Endometrial microvascular endothelial cells (primary cell): Measurements from ENCODE around the gene CNKSR1. TPM values are rescaled to one million over a fixed set of nuclear protein-coding genes. Genes with fewer than 3 reads are reported as not detected.
"Not testable (repeated sequence)": the region's sequence is repeated elsewhere in the genome, so short reads cannot be mapped to it uniquely, and the experiment has no call there.

Experiments used
- in situ Hi-C: cut with HindIII; loops from 2 replicates; pipeline ENCODE4 v1.10.0; 2017; ENCODE audit warnings: low sequenced_read_pairs, low pct_unique_long_range_greater_than_20kb; ENCODE audit errors: inconsistent ontology term
- total RNA-seq: library from RNA; depleted of rRNA; stranded (reverse); fragments of >200 nt; gene quantifications from one replicate; pipeline ENCODE4 v1.2.3, GENCODE V29; 2015; ENCODE audit errors: inconsistent ontology term

Gene CNKSR1
- total RNA-seq, 1 donor from 2014 or later, result not detected

DNA sequence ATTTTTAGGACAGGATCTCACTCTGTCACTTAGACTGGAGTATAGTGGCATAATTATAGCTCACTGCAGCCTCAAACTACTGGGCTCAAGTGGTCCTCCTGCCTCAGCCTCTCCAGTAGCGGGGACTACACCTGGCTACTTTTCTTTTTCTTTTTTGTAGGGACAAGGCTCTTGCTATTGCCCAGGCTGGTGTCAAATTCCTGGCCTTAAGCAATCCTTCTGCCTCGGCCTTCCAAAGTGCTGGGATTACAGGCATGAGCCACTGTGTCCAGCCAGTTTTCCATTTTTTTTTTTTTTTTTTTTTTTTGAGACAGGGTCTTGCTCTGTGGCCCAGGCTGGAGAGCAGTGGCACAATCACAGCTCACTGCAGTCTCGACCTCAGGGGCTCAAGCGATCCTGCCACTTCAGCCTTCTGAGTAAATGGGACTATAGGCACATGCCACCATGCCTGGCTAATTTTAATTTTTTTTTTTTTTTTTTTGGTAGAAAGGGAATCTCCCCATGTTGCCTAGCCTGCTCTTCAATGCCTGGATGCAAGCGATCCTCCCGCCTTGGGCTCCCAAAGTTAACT, 36.1 kb downstream of the CNKSR1 start:
- in situ Hi-C loops, result no loop called here

DNA sequence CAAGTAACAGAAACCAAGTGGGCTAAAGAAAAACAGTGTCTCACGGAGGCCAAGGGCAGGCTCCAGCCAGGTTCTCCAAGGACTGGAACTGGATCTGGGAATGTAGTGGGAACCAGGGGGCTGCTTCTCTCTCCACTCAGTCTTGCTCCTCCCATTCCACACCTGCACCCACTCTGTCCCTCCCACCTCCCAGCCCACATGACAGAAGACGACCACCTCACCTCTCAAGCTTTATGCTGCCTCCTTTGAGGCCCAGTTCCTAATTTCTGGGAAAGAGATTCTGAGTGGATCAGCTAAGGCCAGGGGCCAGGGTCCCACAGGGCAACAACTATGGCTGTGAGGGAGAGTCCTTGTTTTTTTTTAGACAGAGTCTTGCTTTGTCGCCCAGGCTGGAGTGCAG, 38.0 kb downstream of the CNKSR1 start:
- in situ Hi-C loops, result no loop called here

DNA sequence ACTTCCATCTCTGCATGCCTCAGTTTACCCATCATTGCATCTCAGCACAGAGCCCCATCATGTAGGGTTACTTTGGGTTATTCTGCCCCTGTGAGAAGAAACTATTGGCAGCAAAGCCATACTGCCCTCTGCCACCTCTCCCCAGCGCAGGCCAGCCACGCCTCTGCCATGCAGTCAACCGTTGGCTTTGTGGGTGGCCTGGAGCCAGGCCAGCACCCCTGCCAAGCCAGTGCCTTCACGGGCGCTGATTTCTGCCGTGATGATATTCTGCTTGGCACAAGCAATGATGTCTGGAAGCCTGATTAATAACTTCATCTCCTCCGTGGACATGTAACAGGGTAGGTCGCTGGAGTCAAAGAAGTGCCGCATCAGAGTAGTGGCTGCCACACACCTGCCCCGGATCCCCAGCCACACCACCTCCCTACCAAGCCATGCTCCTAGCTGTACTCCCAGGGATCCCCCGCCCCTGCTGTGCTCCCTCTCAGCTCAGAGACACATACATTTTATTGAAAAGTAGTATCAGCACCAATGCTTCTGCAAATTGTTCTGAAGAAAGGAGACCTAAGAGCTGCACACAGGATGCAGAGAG, 41.7 kb downstream of the CNKSR1 start:
- in situ Hi-C loops, result no loop called here

DNA sequence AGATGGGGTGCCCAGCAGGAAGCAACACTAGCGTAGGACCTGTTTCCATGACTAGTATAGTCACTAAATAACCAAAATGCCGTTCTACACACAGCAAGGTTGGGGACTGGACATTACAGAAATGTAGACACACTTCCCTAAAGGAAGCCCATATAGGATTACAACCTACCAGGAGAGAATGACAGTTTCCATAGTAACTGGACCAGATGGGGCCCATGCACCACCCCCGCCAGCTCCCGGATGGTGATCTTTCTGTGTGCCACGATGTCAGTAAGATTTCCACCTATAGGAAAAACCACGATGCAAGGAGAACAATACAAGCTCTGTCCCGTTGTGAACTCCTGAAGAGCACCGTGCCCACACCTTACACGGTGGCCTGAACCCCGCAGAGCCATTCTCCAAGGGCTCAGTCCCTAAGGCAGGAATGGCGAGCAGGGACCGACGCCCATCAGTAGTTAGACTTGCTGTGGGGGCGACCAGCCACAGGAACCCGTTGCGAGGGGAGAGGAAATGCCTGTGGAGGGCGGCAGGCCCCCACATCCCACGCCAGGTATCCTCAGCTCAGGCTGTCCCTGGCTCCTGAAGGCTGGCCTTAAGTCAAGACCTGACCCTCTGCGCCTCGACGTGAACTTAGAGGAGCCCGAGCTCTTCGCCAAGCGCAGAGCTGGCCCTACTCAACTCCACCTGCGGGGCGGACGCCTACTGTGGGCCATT, 43.1 kb downstream of the CNKSR1 start:
- in situ Hi-C loops, result no loop called here

DNA sequence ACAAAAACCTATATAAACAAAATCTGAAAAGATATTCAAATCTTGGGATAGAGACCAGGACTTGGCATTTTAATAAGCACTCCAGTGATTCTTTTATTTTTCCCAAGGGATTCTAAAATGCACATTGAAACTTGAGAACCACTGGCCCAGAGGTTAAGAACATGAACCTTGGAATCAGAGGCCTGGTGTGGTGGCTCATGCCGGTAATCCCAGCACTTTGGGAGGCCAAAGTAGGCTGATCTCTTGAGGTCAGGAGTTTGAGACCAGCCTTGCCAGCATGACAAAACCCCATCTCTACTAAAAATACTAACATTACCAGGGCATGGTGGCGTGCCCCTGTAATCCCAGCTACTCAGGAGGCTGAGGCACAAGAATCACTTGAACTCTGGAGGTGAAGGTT, 43.8 kb downstream of the CNKSR1 start:
- in situ Hi-C loops, result no loop called here

DNA sequence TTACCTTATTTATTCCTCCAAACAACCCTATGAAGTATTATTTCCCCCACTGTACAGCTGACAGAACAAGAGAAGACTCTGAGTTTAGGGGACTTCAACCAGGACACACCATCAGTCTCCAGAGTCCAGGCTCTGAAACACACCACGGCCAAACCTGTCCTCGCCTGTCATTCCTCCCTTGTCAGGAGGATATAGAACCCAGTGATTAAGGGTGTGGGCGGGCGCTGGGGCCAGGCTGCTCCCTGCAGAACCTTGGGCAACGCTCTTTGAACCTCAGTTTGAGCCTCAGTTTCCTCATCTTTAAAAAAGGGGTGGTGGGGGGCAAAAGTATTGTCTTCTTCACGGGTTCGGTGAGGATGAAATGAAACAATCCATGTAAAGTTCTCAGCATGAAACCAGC, 47.3 kb downstream of the CNKSR1 start:
- in situ Hi-C loops, result no loop called here

DNA sequence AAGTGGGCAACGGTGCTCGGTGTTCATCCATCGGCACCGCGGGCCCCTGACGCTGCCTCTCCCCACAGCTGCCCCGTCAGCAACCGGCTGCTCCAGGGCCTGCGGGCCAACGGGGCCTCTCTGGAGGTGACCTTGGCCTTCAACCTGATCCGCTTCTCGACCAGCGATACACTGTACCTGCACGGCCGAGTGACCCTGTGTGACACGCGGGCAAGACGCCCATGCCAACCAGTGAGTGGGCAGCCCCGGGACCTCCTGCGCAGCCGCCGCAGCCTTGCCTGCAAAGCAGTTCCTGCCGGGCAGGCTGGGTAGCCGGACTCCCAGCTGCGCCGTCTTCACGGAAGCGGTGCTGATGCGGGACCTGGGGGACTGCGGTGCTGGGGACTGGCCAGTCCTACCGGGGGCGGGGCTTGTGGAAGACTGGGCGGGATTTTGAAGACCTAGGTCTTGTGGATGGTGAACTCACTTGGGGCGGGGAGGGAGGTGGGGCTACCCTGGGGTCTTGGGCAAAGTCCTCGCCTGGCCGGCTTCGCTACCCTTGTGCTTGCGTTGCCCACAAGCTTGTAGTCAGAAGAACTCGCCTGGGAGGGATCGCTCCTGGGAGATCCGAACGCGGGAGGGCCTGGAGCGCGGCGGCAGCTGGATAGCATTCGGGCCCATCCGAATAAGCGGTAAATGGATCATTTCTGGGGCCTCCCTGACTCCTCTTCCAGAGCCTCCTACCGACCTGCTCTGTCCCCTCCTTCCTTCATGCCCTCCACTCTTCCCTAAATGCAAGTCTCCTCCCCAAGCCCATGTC, 47.9 kb downstream of the CNKSR1 start:
- in situ Hi-C loops, result no loop called here

DNA sequence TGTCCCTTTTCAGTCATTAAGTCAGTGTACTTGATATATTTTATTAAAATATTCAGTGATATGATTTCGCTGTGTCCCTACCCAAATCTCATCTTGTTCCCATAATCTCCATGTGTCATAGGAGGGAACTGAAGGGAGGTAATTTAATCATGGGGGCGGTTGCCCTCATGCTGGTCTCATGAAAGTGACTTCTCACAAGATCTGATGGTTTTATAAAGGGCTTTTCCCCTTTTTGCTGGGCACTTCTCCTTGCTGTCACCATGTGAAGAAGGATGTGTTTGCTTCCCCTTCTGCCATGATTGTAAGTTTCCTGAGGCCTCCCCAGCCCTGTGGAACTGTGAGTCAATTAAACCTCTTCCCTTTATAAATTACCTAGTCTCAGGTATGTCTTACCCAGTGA, 53.4 kb downstream of the CNKSR1 start:
- in situ Hi-C loops, result not testable (repeated sequence)

DNA sequence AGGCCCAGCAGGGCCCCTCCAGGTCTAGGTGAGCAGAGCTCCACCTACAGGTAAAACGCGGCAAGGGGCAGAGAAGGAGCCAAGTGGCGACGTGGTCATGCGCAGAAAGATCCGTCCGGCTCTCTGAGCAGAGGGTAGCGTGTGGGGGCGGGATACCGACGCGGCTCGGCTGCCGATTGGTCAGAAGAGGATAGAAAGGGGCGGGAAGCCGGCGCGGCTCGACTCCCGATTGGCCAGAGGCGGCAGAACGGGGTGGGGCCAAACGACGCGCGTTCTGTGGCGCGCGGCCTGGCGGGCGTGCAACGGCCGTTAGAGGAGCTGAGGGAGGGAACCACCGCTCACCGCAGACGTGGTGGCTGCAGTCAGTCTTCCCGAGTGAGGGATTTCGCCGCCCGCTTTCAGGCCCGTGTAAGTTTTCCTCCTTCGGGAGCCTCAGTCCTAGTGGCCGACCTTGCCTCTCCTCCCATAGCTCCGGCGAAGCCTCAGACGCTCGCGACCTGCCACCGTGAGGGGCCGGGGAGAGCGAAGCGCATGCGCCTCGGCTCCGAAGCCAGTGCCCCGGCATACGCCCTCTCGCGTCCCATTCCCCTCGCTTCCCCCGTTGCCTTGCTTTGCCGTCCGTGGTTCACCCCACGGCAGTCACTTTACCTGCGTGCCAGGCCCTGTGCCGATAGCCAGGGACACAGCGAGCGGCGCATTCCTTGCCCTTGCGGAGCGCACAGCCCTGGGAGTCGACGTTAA, 56.8 kb downstream of the CNKSR1 start, which contains the start of gene CEP85:
Gene CEP85 (plus strand): TSS at position 298 of the 741 bp plus-strand sequence. CDS start 5,584 bp downstream, outside the sequence.
- in situ Hi-C loops, result no loop called here

DNA sequence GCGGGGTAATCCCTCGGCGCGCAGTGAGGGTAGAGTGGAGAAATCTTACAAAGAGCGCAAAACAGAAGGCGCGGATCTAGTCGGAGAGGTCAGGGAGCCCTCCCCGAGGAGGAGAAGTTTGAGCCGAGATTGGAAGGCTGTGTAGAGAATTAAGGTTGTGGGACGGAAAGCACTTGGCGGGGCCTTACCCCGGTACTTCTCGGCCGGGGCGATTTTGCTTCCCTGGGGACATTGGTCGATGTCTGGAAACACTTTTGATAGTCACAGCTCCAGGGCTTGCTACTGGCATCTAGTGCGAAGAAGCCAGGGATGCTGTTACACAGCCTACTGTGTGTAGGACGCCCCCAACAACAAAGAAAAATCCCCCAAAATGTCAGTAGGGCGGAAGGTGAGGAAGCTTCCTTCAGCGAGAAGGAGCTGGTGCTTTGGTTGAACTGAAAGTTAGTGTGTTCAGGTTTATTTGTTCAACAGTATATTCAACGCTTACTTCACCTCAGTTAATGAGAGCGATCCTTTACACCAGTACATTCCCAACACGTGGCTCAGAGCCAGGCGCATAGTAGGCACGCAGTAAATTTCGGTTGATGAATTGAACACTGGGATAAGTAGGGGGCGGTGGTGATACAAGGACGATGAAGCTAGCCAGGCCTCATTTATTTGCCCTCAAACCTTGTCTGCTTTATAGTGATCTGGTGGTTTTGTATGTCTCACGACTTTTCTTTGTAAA, 57.5 kb downstream of the CNKSR1 start:
- in situ Hi-C loops, result no loop called here

DNA sequence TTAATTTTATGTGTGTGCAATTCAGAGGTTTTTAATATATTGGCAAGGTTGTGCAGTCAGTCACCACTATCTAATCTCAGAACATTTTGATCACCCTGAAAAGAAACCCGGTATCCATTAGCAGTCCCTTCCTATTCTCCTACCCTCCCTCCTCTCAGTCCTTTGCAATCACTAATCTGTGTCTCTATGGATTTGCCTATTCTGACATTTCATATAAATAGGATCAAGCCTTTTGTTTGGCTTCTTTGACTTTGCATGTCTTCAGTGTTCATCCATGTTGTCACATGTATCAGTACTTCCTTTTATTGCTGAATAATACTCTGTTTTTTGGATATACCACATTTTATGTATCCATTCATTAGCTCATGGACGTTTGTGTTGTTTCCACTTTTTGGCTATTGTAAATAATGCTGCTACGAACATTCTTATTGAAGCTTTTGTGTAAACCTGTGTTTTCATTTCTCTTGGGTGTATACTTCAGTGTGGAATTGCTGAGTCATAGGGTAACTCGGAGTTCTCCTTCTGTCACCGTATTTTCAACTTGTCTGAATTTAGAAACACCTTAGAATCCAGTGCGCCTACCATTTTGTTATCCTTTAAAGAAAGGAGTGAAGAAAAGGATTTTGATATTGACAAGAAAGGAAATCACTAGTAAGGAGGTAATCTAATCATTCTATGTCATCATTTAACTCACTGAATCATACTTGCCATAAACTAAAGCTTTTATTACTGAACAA, 60.1 kb downstream of the CNKSR1 start:
- in situ Hi-C loops, result no loop called here

Other genes with a start within 250 kb of the CNKSR1 start
- 11.5 TPM for gene PAFAH2, start 179.4 kb upstream of the CNKSR1 start, total RNA-seq
- not detected for gene EXTL1, start 155.7 kb upstream of the CNKSR1 start, total RNA-seq
- not detected for gene SLC30A2, start 131.4 kb upstream of the CNKSR1 start, total RNA-seq
- gene TRIM63, start 109.9 kb upstream of the CNKSR1 start, total RNA-seq, result not detected
- gene PDIK1L, start 65.7 kb upstream of the CNKSR1 start, total RNA-seq, result 4.1 TPM
- gene FAM110D, start 18.4 kb upstream of the CNKSR1 start, total RNA-seq, result 1.1 TPM
- gene C1orf232, start 8.5 kb upstream of the CNKSR1 start, total RNA-seq, result not detected
- 49.0 TPM for gene ZNF593, start 7.6 kb upstream of the CNKSR1 start, total RNA-seq
- gene ZNF593OS, start 5.7 kb upstream of the CNKSR1 start, total RNA-seq, result not detected
- not detected for gene CATSPER4, start 13.1 kb downstream of the CNKSR1 start, total RNA-seq
- 11.7 TPM for gene CEP85, start 56.7 kb downstream of the CNKSR1 start, total RNA-seq
- 165 TPM for gene SH3BGRL3, start 102.6 kb downstream of the CNKSR1 start, total RNA-seq
- 2.6 TPM for gene UBXN11, start 129.1 kb downstream of the CNKSR1 start, total RNA-seq
- gene CD52, start 140.5 kb downstream of the CNKSR1 start, total RNA-seq, result not detected
- not detected for gene CRYBG2, start 176.6 kb downstream of the CNKSR1 start, total RNA-seq
- not detected for gene ZNF683, start 195.3 kb downstream of the CNKSR1 start, total RNA-seq
- not detected for gene LIN28A, start 233.3 kb downstream of the CNKSR1 start, total RNA-seq